Right ventricle myocardium inferior (tissue), 1 donor: ENCODE data around the gene FBN3. TPM values are rescaled to one million over a fixed set of nuclear protein-coding genes. Genes with fewer than 3 reads are reported as not detected.
"Not testable (repeated sequence)": the region's sequence is repeated elsewhere in the genome, so short reads cannot be mapped to it uniquely, and the experiment has no call there.

Experiments used
- ATAC-seq: fragments of 200-7000 bp; cut with Tn5 transposase; one replicate; pipeline ENCODE4 v1.9.1; 2020; ENCODE audit warnings: mild to moderate bottlenecking, moderate library complexity
- DNase-seq: peaks from one replicate; pipeline ENCODE4 v3.0.0; 2021; ENCODE audit errors: missing footprints
- intact Hi-C: fragments of 100-400 bp; cut with DNase I; formaldehyde crosslinking; loops from one replicate; pipeline ENCODE4 v1.11.0; 2022
- long read RNA-seq: library from polyadenylated mRNA; unstranded; transcript quantifications from one replicate; pipeline ENCODE4 v2.0.0, GENCODE V29; 2021
- total RNA-seq: library from RNA; stranded (reverse); fragmentation: NEBNext Ultra II Directional; extraction: Animal tissue kit (Norgen Biotek cat#: 25700); gene quantifications from one replicate; pipeline ENCODE4 v1.2.1, GENCODE V29; 2021
- donor health status: DM: no; HTN: yes; CAD: no; lungs with severe emphysema.

Gene FBN3
- not detected for total RNA-seq
- long read RNA-seq = 0 reads

- intact Hi-C loops = no loop called here
- DNase-seq (no peak), ATAC-seq (no peak)
Measured at GRCh38 chr19:8149261-8150094, at the start of gene FBN3. FBN3 (minus strand) TSS chr19:8149592; CDS start chr19:8147480, 2,112 bp downstream.

GRCh38 chr19:8196271-8196927 is 47.0 kb upstream of the FBN3 start:
- intact Hi-C loops = no loop called here
- DNase-seq (no peak), ATAC-seq (no peak)

- no peak for DNase-seq
- ATAC-seq = peak; percentile 47
- intact Hi-C loops = no loop called here
Measured at GRCh38 chr19:8194528-8195267, 45.3 kb upstream of the FBN3 start.

- intact Hi-C loops = no loop called here
- DNase-seq = no peak
- ATAC-seq = no peak
Measured at GRCh38 chr19:8192221-8192820, 42.9 kb upstream of the FBN3 start.

GRCh38 chr19:8185343-8186068 is 36.1 kb upstream of the FBN3 start:
- DNase-seq = no peak
- no peak for ATAC-seq
- intact Hi-C loops = no loop called here

- intact Hi-C loops = no loop called here
- DNase-seq = no peak
- ATAC-seq = no peak
Measured at GRCh38 chr19:8184274-8184673, 34.9 kb upstream of the FBN3 start.

- intact Hi-C loops = no loop called here
- DNase-seq (no peak), ATAC-seq (no peak)
Measured at GRCh38 chr19:8180018-8180417, 30.6 kb upstream of the FBN3 start.

- intact Hi-C loops = no loop called here
- DNase-seq (no peak), ATAC-seq (no peak)
Measured at GRCh38 chr19:8174706-8175105, 25.3 kb upstream of the FBN3 start.

GRCh38 chr19:8168537-8168936 is 19.1 kb upstream of the FBN3 start:
- intact Hi-C loops = no loop called here
- DNase-seq (no peak), ATAC-seq (no peak)

GRCh38 chr19:8167985-8168384 is 18.6 kb upstream of the FBN3 start:
- no peak for ATAC-seq
- DNase-seq = no peak
- intact Hi-C loops = no loop called here

GRCh38 chr19:8163759-8164158 is 14.4 kb upstream of the FBN3 start:
- intact Hi-C loops = no loop called here
- DNase-seq = no peak
- ATAC-seq = no peak

- ATAC-seq (no peak), DNase-seq (peak; percentile 37)
- intact Hi-C loops = no loop called here
Measured at GRCh38 chr19:8161135-8161646, 11.8 kb upstream of the FBN3 start.

- ATAC-seq = not testable (repeated sequence)
- intact Hi-C loops = loop anchor here (5.0 kb wide), 1 partner anchor 217 kb away; the partner anchor contains the start of gene TIMM44
- DNase-seq = peak; percentile 37
Measured at GRCh38 chr19:8159322-8159721, 9.9 kb upstream of the FBN3 start.

- no peak for DNase-seq
- peak; percentile 56 for ATAC-seq
- intact Hi-C loops = loop anchor here (1.0 to 5.0 kb wide), 2 partner anchors 93 to 216 kb away; partner anchors contain the start of gene TIMM44
Measured at GRCh38 chr19:8158411-8159074, 9.2 kb upstream of the FBN3 start.

GRCh38 chr19:8155318-8155717 is 5.9 kb upstream of the FBN3 start:
- DNase-seq = no peak
- no peak for ATAC-seq
- intact Hi-C loops = loop anchor here (5.0 kb wide), 1 partner anchor 213 kb away; the partner anchor contains the start of gene TIMM44

GRCh38 chr19:8154014-8154413 is 4.6 kb upstream of the FBN3 start:
- ATAC-seq, intact Hi-C loops, DNase-seq: not testable (repeated sequence)

GRCh38 chr19:8151767-8152035 is 2.3 kb upstream of the FBN3 start:
- DNase-seq (no peak), ATAC-seq (no peak)
- intact Hi-C loops = no loop called here
